Ureter (tissue), 1 donor: Measurements from ENCODE around the gene LCMT2. TPM values are rescaled to one million over a fixed set of nuclear protein-coding genes. Genes with fewer than 3 reads are reported as not detected.

Source experiments
- DNase-seq: peaks from one replicate; pipeline ENCODE4 v3.0.0-alpha.2; 2020; ENCODE audit warnings: low spot score
- total RNA-seq: library from RNA; stranded (reverse); gene quantifications from one replicate; pipeline ENCODE4 v1.2.4, GENCODE V29; 2023
- donor health status: DM: yes; HTN: yes; CAD: no.

Gene LCMT2
- total RNA-seq, 1 donor from 2014 or later, result 12.8 TPM

GRCh38 chr15:43275740-43276562, 54.4 kb downstream of the LCMT2 start:
- DNase-seq, result no peak

- no peak for DNase-seq
Observed at GRCh38 chr15:43274136-43274535, 56.2 kb downstream of the LCMT2 start.

Other genes with a start within 250 kb of the LCMT2 start
- gene UBR1, start 224.5 kb downstream of the LCMT2 start, total RNA-seq, result 49.0 TPM
- 35.8 TPM for gene TMEM62, start 197.0 kb downstream of the LCMT2 start, total RNA-seq
- gene CCNDBP1, start 145.2 kb downstream of the LCMT2 start, total RNA-seq, result 55.2 TPM
- gene EPB42, start 109.6 kb downstream of the LCMT2 start, total RNA-seq, result not detected
- 0.91 TPM for gene TGM5, start 63.6 kb downstream of the LCMT2 start, total RNA-seq
- gene TGM7, start 28.3 kb downstream of the LCMT2 start, total RNA-seq, result not detected
- 27.3 TPM for gene ZSCAN29, start 40.5 kb upstream of the LCMT2 start, total RNA-seq
- gene TUBGCP4, start 40.5 kb upstream of the LCMT2 start, total RNA-seq, result 19.8 TPM
- 73.0 TPM for gene TP53BP1, start 162.6 kb upstream of the LCMT2 start, total RNA-seq
- gene MAP1A, start 187.0 kb upstream of the LCMT2 start, total RNA-seq, result 16.4 TPM